NCI-H526 (cell line): ENCODE data around the gene SLC37A2.

Experiments
- DNase-seq, 2 experiments: peaks; one replicate each; lab custom pipeline; 2025; lab: John Stamatoyannopoulos, UW

The SLC37A2 gene

GRCh38 chr11:125071435-125071834 lies 8.3 kb downstream of the SLC37A2 start:
- no peak for DNase-seq

- DNase-seq = no peak
These were observed 8.7 kb downstream of the SLC37A2 start for GRCh38 chr11:125071846-125072217.

GRCh38 chr11:125072218-125072960 lies 9.3 kb downstream of the SLC37A2 start:
- no peak for DNase-seq

- no peak for DNase-seq
These were observed 10.0 kb downstream of the SLC37A2 start for GRCh38 chr11:125072961-125073590.

GRCh38 chr11:125073616-125074483 lies 10.7 kb downstream of the SLC37A2 start:
- DNase-seq = no peak

- no peak for DNase-seq
These were observed 11.6 kb downstream of the SLC37A2 start for GRCh38 chr11:125074511-125075241.

- no peak for DNase-seq
These were observed 12.1 kb downstream of the SLC37A2 start for GRCh38 chr11:125075242-125075625.

- DNase-seq = no peak
These were observed 12.8 kb downstream of the SLC37A2 start for GRCh38 chr11:125075900-125076317.

GRCh38 chr11:125076378-125076945 lies 13.4 kb downstream of the SLC37A2 start:
- no peak for DNase-seq

GRCh38 chr11:125078016-125078415 lies 14.9 kb downstream of the SLC37A2 start:
- DNase-seq = no peak

- no peak for DNase-seq
These were observed 15.5 kb downstream of the SLC37A2 start for GRCh38 chr11:125078516-125079140.

- DNase-seq = no peak
These were observed 16.2 kb downstream of the SLC37A2 start for GRCh38 chr11:125079151-125079877.

GRCh38 chr11:125079878-125080530 lies 16.9 kb downstream of the SLC37A2 start:
- no peak for DNase-seq

- no peak for DNase-seq
These were observed 17.4 kb downstream of the SLC37A2 start for GRCh38 chr11:125080531-125080911.

- no peak for DNase-seq
These were observed 18.1 kb downstream of the SLC37A2 start for GRCh38 chr11:125081098-125081798.

- no peak for DNase-seq
These were observed 18.9 kb downstream of the SLC37A2 start for GRCh38 chr11:125082040-125082439.

- no peak for DNase-seq
These were observed 19.7 kb downstream of the SLC37A2 start for GRCh38 chr11:125082611-125083311.

- no peak for DNase-seq
These were observed 20.4 kb downstream of the SLC37A2 start for GRCh38 chr11:125083312-125084056.
